Measurements from ENCODE around the gene CAVIN1.
"Not testable (repeated sequence)": the region's sequence is repeated elsewhere in the genome, so short reads cannot be mapped to it uniquely, and the experiment has no call there.

CAVIN1 gene

GRCh38 chr17:42373896-42374295, 49.2 kb downstream of the CAVIN1 start:
- Histone ChIP-seq H3K9me3 (replicated peaks; ENCODE audit: insufficient read depth, low read length) (no peaks in the 10 kb centered on the region), H3K36me3 (replicated peaks; ENCODE audit: insufficient read depth, low read length) (no peaks in the 10 kb centered on the region), H3K4me2 (ENCODE audit: low read depth, low read length) (no peak overlapping the region), H3F3A (ENCODE audit: insufficient read depth, low read length) (no peaks in the 10 kb centered on the region), H2AFZ (ENCODE audit: low read length) (no peak overlapping the region), H3K4me1 (ENCODE audit: low read length) (no peaks in the 10 kb centered on the region), H3K79me2 (ENCODE audit: low read length) (peaks cover 10% of the 10 kb centered on the region; the same call in 1 of the 2 replicates), H3K4me3 (ENCODE audit: low read length) (no peak overlapping the region), H3K27me3 (replicated peaks; ENCODE audit: insufficient read depth, low read length) (no peaks in the 10 kb centered on the region), H3K9ac (ENCODE audit: low read length) (no peak overlapping the region), H3K9me2 (replicated peaks; ENCODE audit: insufficient read depth, low read length) (no peaks in the 10 kb centered on the region), H3K27ac (ENCODE audit: low read length) (no peak overlapping the region), H4K20me1 (ENCODE audit: insufficient read depth, low read length) (no peaks in the 10 kb centered on the region)
- no peak for TF ChIP-seq EZH2phosphoT487 (IDR thresholded peaks at IDR 0.05; ENCODE audit: low read length)
- TF ChIP-seq EZH2 (optimal IDR thresholded peaks at IDR 0.05; ENCODE audit: low read depth, low read length), result no peak
- no peak for TF ChIP-seq CTCF (IDR thresholded peaks at IDR 0.05; ENCODE audit: low read length)
- no peak for DNase-seq

GRCh38 chr17:42372142-42372541, 50.9 kb downstream of the CAVIN1 start:
- H3K27ac ChIP-seq (ENCODE audit: low read length), result no peak overlapping the region
- no peak for DNase-seq
- no peak overlapping the region for H2AFZ ChIP-seq (ENCODE audit: low read length)
- no peaks in the 10 kb centered on the region for H3F3A ChIP-seq (ENCODE audit: insufficient read depth, low read length)
- H3K4me2 ChIP-seq (ENCODE audit: low read depth, low read length), result no peak overlapping the region
- H3K79me2 ChIP-seq (ENCODE audit: low read length), result 0 out of 2 replicates have a peak, but pooled peaks cover 8% of the 10 kb centered on the region
- TF ChIP-seq EZH2 (optimal IDR thresholded peaks at IDR 0.05; ENCODE audit: low read depth, low read length), result no peak
- TF ChIP-seq CTCF (IDR thresholded peaks at IDR 0.05; ENCODE audit: low read length), result no peak
- no peak for TF ChIP-seq EZH2phosphoT487 (IDR thresholded peaks at IDR 0.05; ENCODE audit: low read length)
- H3K9me2 ChIP-seq (replicated peaks; ENCODE audit: insufficient read depth, low read length), result no peaks in the 10 kb centered on the region
- H4K20me1 ChIP-seq (ENCODE audit: insufficient read depth, low read length), result no peaks in the 10 kb centered on the region
- H3K9me3 ChIP-seq (replicated peaks; ENCODE audit: insufficient read depth, low read length), result no peaks in the 10 kb centered on the region
- H3K4me3 ChIP-seq (ENCODE audit: low read length), result no peak overlapping the region
- H3K27me3 ChIP-seq (replicated peaks; ENCODE audit: insufficient read depth, low read length), result no peaks in the 10 kb centered on the region
- no peaks in the 10 kb centered on the region for H3K4me1 ChIP-seq (ENCODE audit: low read length)
- no peaks in the 10 kb centered on the region for H3K36me3 ChIP-seq (replicated peaks; ENCODE audit: insufficient read depth, low read length)
- H3K9ac ChIP-seq (ENCODE audit: low read length), result no peak overlapping the region

- not testable (repeated sequence) for H3K36me3 ChIP-seq (replicated peaks; ENCODE audit: insufficient read depth, low read length); H3K4me1 ChIP-seq (ENCODE audit: low read length); H3F3A ChIP-seq (ENCODE audit: insufficient read depth, low read length); H3K4me2 ChIP-seq (ENCODE audit: low read depth, low read length); H4K20me1 ChIP-seq (ENCODE audit: insufficient read depth, low read length); H3K27ac ChIP-seq (ENCODE audit: low read length); DNase-seq; H3K4me3 ChIP-seq (ENCODE audit: low read length); H3K9me2 ChIP-seq (replicated peaks; ENCODE audit: insufficient read depth, low read length); H3K9me3 ChIP-seq (replicated peaks; ENCODE audit: insufficient read depth, low read length); H3K27me3 ChIP-seq (replicated peaks; ENCODE audit: insufficient read depth, low read length); H2AFZ ChIP-seq (ENCODE audit: low read length); H3K9ac ChIP-seq (ENCODE audit: low read length)
- H3K79me2 ChIP-seq (ENCODE audit: low read length), result peaks cover 16% of the 10 kb centered on the region; the same call in 1 of the 2 replicates
Measured at GRCh38 chr17:42368797-42369561, 54.1 kb downstream of the CAVIN1 start.

GRCh38 chr17:42368310-42368709, 54.7 kb downstream of the CAVIN1 start:
- H3K27ac ChIP-seq (ENCODE audit: low read length); H3K36me3 ChIP-seq (replicated peaks; ENCODE audit: insufficient read depth, low read length); H3K4me3 ChIP-seq (ENCODE audit: low read length); H3K27me3 ChIP-seq (replicated peaks; ENCODE audit: insufficient read depth, low read length); H3K4me1 ChIP-seq (ENCODE audit: low read length); H2AFZ ChIP-seq (ENCODE audit: low read length); DNase-seq; H3K9me2 ChIP-seq (replicated peaks; ENCODE audit: insufficient read depth, low read length); H4K20me1 ChIP-seq (ENCODE audit: insufficient read depth, low read length); H3K4me2 ChIP-seq (ENCODE audit: low read depth, low read length); H3K9me3 ChIP-seq (replicated peaks; ENCODE audit: insufficient read depth, low read length); H3F3A ChIP-seq (ENCODE audit: insufficient read depth, low read length); H3K9ac ChIP-seq (ENCODE audit: low read length): not testable (repeated sequence)
- peaks cover 20% of the 10 kb centered on the region for H3K79me2 ChIP-seq (ENCODE audit: low read length)

GRCh38 chr17:42366176-42367023, 56.7 kb downstream of the CAVIN1 start:
- H3F3A ChIP-seq (ENCODE audit: insufficient read depth, low read length); H3K4me2 ChIP-seq (ENCODE audit: low read depth, low read length); H3K27ac ChIP-seq (ENCODE audit: low read length); DNase-seq; H2AFZ ChIP-seq (ENCODE audit: low read length); H3K9me2 ChIP-seq (replicated peaks; ENCODE audit: insufficient read depth, low read length); H3K4me1 ChIP-seq (ENCODE audit: low read length); H3K9me3 ChIP-seq (replicated peaks; ENCODE audit: insufficient read depth, low read length); H3K9ac ChIP-seq (ENCODE audit: low read length); H4K20me1 ChIP-seq (ENCODE audit: insufficient read depth, low read length); H3K27me3 ChIP-seq (replicated peaks; ENCODE audit: insufficient read depth, low read length); H3K36me3 ChIP-seq (replicated peaks; ENCODE audit: insufficient read depth, low read length); H3K4me3 ChIP-seq (ENCODE audit: low read length): not testable (repeated sequence)
- peaks cover 24% of the 10 kb centered on the region for H3K79me2 ChIP-seq (ENCODE audit: low read length)
